Liver (tissue), 9 donors: ENCODE data around the gene NME4. TPM values are rescaled to one million over a fixed set of nuclear protein-coding genes. Genes with fewer than 3 reads are reported as not detected.

Experiments
- DNase-seq: peaks from one replicate; pipeline ENCODE4 v3.0.0-alpha.2; 2017; ENCODE audit warnings: low spot score
- H3K27ac ChIP-seq, 2 donors: one replicate each; pipeline ENCODE4 v1.7.0; 2013; ENCODE audit warnings: inconsistent platforms in 2 of 2, low read length in 2 of 2, control low read depth in 1 of 2, low read depth in 1 of 2, mild to moderate bottlenecking in 1 of 2
- H3K27me3 ChIP-seq, 4 donors: one replicate each; pipeline versions ENCODE4 v1.6.1 to v1.7.0; 2013; ENCODE audit warnings: low read length in 3 of 4, inconsistent platforms in 1 of 4, mild to moderate bottlenecking in 1 of 4, moderate library complexity in 1 of 4; ENCODE audit not compliant: control insufficient read depth in 4 of 4, insufficient read depth in 4 of 4
- H3K36me3 ChIP-seq, 4 donors: one replicate each; pipeline versions ENCODE4 v1.6.1 to v1.7.0; 2013; ENCODE audit warnings: low read length in 3 of 4, mild to moderate bottlenecking in 3 of 4, low read depth in 1 of 4, moderate library complexity in 1 of 4; ENCODE audit not compliant: control insufficient read depth in 4 of 4, insufficient read depth in 3 of 4
- H3K4me1 ChIP-seq, 4 donors: one replicate each; pipeline versions ENCODE4 v1.6.1 to v1.7.0; 2013; ENCODE audit warnings: low read length in 3 of 4, mild to moderate bottlenecking in 3 of 4, moderate library complexity in 1 of 4; ENCODE audit not compliant: control insufficient read depth in 4 of 4, insufficient read depth in 4 of 4
- H3K4me3 ChIP-seq, 3 donors: one replicate each; pipeline versions ENCODE4 v1.6.1 to v1.7.0; 2013; ENCODE audit warnings: low read length in 3 of 3, control low read depth in 1 of 3, low read depth in 1 of 3, mild to moderate bottlenecking in 1 of 3
- H3K9ac ChIP-seq, 2 donors: one replicate each; pipeline ENCODE4 v1.7.0; 2013; ENCODE audit warnings: low read length in 2 of 2, mild to moderate bottlenecking in 2 of 2, moderate library complexity in 2 of 2, control low read depth in 1 of 2, low read depth in 1 of 2
- H3K9me3 ChIP-seq, 4 donors: one replicate each; pipeline versions ENCODE4 v1.6.1 to v1.7.0; 2013; ENCODE audit warnings: low read length in 3 of 4; ENCODE audit not compliant: control insufficient read depth in 4 of 4
- ATF3 ChIP-seq: IDR thresholded peaks from 2 replicates; pipeline ENCODE4 v1.6.1; 2016; ENCODE audit warnings: antibody characterized with exemption
- CTCF ChIP-seq: fragments of 150-350 bp; IDR thresholded peaks from 2 replicates; pipeline ENCODE4 v1.5.1; 2017; ENCODE audit warnings: improper control_type of control experiment, low read depth, low read length; ENCODE audit not compliant: missing input control
- EGR1 ChIP-seq, 2 donors: IDR thresholded peaks; 2 replicates each; pipeline ENCODE4 v1.6.1; 2016 to 2018; ENCODE audit warnings: antibody characterized with exemption in 2 of 2, low read depth in 2 of 2
- FOXA1 ChIP-seq: IDR thresholded peaks from 2 replicates; pipeline ENCODE4 v1.6.1; 2016; ENCODE audit warnings: antibody characterized with exemption
- FOXA2 ChIP-seq: IDR thresholded peaks from 2 replicates; pipeline ENCODE4 v1.6.1; 2016; ENCODE audit warnings: antibody characterized with exemption
- GABPA ChIP-seq, 2 donors: IDR thresholded peaks in 1 of 2; conservative IDR thresholded peaks in 1 of 2; 2 replicates each; pipeline ENCODE4 v1.6.1; 2016; ENCODE audit warnings: antibody characterized with exemption in 2 of 2, mild to moderate bottlenecking in 1 of 2, moderate library complexity in 1 of 2
- HNF4A ChIP-seq, 2 donors: conservative IDR thresholded peaks; 2 replicates each; pipeline ENCODE4 v1.6.1; 2016; ENCODE audit warnings: antibody characterized with exemption in 2 of 2, mild to moderate bottlenecking in 2 of 2
- HNF4G ChIP-seq: IDR thresholded peaks from 2 replicates; pipeline ENCODE4 v1.6.1; 2016; ENCODE audit warnings: antibody characterized with exemption
- JUND ChIP-seq, 2 donors: IDR thresholded peaks; 2 replicates each; pipeline ENCODE4 v1.6.1; 2016; ENCODE audit warnings: antibody characterized with exemption in 2 of 2
- MAX ChIP-seq: IDR thresholded peaks from 2 replicates; pipeline ENCODE4 v1.6.1; 2016; ENCODE audit warnings: antibody characterized with exemption
- NR2F2 ChIP-seq: IDR thresholded peaks from 2 replicates; pipeline ENCODE4 v1.6.1; 2016; ENCODE audit warnings: antibody characterized with exemption
- RAD21 ChIP-seq, 2 donors: IDR thresholded peaks; 2 replicates each; pipeline ENCODE4 v1.6.1; 2016; ENCODE audit warnings: antibody characterized with exemption in 2 of 2, mild to moderate bottlenecking in 2 of 2
- REST ChIP-seq: IDR thresholded peaks from 2 replicates; pipeline ENCODE4 v1.6.1; 2016; ENCODE audit warnings: antibody characterized with exemption, mild to moderate bottlenecking
- RXRA ChIP-seq, 2 donors: IDR thresholded peaks; 2 replicates each; pipeline ENCODE4 v1.6.1; 2017 to 2018; ENCODE audit warnings: antibody characterized with exemption in 2 of 2, mild to moderate bottlenecking in 1 of 2
- SP1 ChIP-seq: IDR thresholded peaks from 2 replicates; pipeline ENCODE4 v1.6.1; 2018; ENCODE audit warnings: antibody characterized with exemption, mild to moderate bottlenecking
- TAF1 ChIP-seq: conservative IDR thresholded peaks from 2 replicates; pipeline ENCODE4 v1.6.1; 2016; ENCODE audit warnings: antibody characterized with exemption, mild to moderate bottlenecking
- YY1 ChIP-seq: IDR thresholded peaks from 2 replicates; pipeline ENCODE4 v1.6.1; 2016; ENCODE audit warnings: antibody characterized with exemption, mild to moderate bottlenecking
- ZBTB33 ChIP-seq: IDR thresholded peaks from 2 replicates; pipeline ENCODE4 v1.6.1; 2016; ENCODE audit warnings: antibody characterized with exemption
- WGBS: extraction: QIAGEN DNeasy Blood & Tissue Kit; methylation state at CpG from one replicate; pipeline ENCODE4 v1.1.7; 2013; 5-methylcytosine and 5-hydroxymethylcytosine counted together
- polyA plus RNA-seq, 2 donors: library from polyadenylated mRNA; stranded (reverse) in 1 of 2; unstranded in 1 of 2; fragments of 200-250 nt in 1 of 2; fragments of >200 nt in 1 of 2; fragmentation: Nextera tagmentation in 1 of 2; extraction: Ambion mirVana in 1 of 2; gene quantifications; one replicate each; pipeline versions ENCODE4 v1.2.1 to v1.2.3, GENCODE V29; 2013 to 2015
- total RNA-seq, 2 donors: library from RNA; depleted of rRNA; stranded (reverse); fragments of >200 nt; gene quantifications; one replicate each; pipeline ENCODE4 v1.2.3, GENCODE V29; 2014
- donor health status: healthy.
- donor health status: healthy.
- donor health status: healthy.
- donor health status: healthy.
- donor health status: healthy.

The NME4 gene
- total and polyA plus RNA-seq, 4 donors = 39.2 to 118 (median 83.9) TPM

- no peak for DNase-seq
- H3K36me3 ChIP-seq = peaks cover 0 to 33% (median 9%) of the 10 kb centered on the region in 4 donors
- peaks cover 4 to 18% (median 15%) of the 10 kb centered on the region in 4 donors for H3K4me1 ChIP-seq
- no peaks in the 10 kb centered on the region for H3K9me3 ChIP-seq
- H3K4me3 ChIP-seq = no peak overlapping the region
- 93% methylated on average over 20 of the region's 20 CpGs for WGBS
- TF ChIP-seq EGR1 (IDR thresholded peaks at IDR 0.05; ENCODE audit: low read depth in 2 of 2) (no peak), NR2F2 (no peak), MAX (no peak), FOXA2 (no peak), JUND (IDR thresholded peaks at IDR 0.05) (no peak), REST (no peak), HNF4A (conservative IDR thresholded peaks at IDR 0.05) (no peak), HNF4G (no peak), ATF3 (no peak), RXRA (IDR thresholded peaks at IDR 0.05) (no peak), GABPA (IDR thresholded peaks at IDR 0.05 in 1 of 2, conservative IDR thresholded peaks at IDR 0.05 in 1 of 2) (no peak), TAF1 (no peak), CTCF (no peak), FOXA1 (no peak), SP1 (no peak), ZBTB33 (no peak), RAD21 (IDR thresholded peaks at IDR 0.05) (no peak), YY1 (no peak)
- H3K27ac ChIP-seq = no peak overlapping the region
- H3K27me3 ChIP-seq = no peaks in the 10 kb centered on the region
- H3K9ac ChIP-seq = no peak overlapping the region
These were observed 27.6 kb upstream of the NME4 start for GRCh38 chr16:369275-369865.
